Right atrium auricular region (tissue), 2 donors: Measurements from ENCODE around the gene GPHA2. TPM values are rescaled to one million over a fixed set of nuclear protein-coding genes. Genes with fewer than 3 reads are reported as not detected.

ENCODE experiments used
- DNase-seq: peaks from one replicate; pipeline ENCODE4 v3.0.0-alpha.2; 2019; ENCODE audit warnings: low spot score
- H3K27ac ChIP-seq, 2 donors: fragments of 200-600 bp; sonication (generic); 1 replicate in 1 of 2; 2 replicates in 1 of 2; pipeline ENCODE4 v1.5.1; 2016 to 2019
- H3K27me3 ChIP-seq, 2 donors: fragments of 200-600 bp; sonication (generic); one replicate each; pipeline versions ENCODE4 v1.5.1 to v1.6.0; 2017 to 2019
- H3K36me3 ChIP-seq: fragments of 200-600 bp; sonication (generic); one replicate; pipeline ENCODE4 v1.5.1; 2016
- H3K4me1 ChIP-seq, 2 donors: fragments of 200-600 bp; sonication (generic); one replicate each; pipeline versions ENCODE4 v1.5.1 to v1.6.0; 2017 to 2019
- H3K4me3 ChIP-seq, 2 donors: fragments of 200-600 bp; sonication (generic); 1 replicate in 1 of 2; 2 replicates in 1 of 2; pipeline ENCODE4 v1.5.1; 2017 to 2019; ENCODE audit warnings: mild to moderate bottlenecking in 1 of 2, moderate library complexity in 1 of 2
- H3K9me3 ChIP-seq, 2 donors: fragments of 200-600 bp; sonication (generic); one replicate each; pipeline ENCODE4 v1.5.1; 2019
- CTCF ChIP-seq, 2 donors: fragments of 200-600 bp; sonication (generic); IDR thresholded peaks; one replicate each; pipeline ENCODE4 v1.5.1; 2019; ENCODE audit warnings: antibody characterized with exemption in 2 of 2
- total RNA-seq, 2 donors: library from RNA; depleted of rRNA; stranded (reverse); fragments of >200 nt; gene quantifications; one replicate each; pipeline ENCODE4 v1.1.0, GENCODE V29; 2016

The GPHA2 gene
- total RNA-seq, 2 donors from 2014 or later, result not detected

DNA sequence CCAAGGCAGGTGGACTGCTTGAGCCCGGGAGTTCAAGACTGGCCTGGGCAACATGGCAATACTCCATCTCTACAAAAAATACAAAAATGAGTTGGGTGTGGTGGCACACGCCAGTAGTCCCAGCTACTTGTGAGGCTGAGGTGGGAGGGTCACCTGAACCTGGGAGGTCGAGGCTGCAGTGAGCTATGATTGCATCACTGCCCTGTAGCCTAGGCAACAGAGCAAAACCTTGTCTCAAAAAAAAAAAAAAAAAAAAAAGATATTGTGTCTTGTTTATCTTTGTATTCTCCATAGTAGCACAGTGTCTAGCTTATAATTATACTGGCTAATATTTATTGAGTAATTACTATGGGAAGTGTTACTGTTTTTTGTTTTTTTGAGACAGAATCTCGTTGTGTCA is 15.8 kb upstream of the GPHA2 start:
- H3K27me3 ChIP-seq, result no peaks in the 10 kb centered on the region
- H3K4me3 ChIP-seq, result no peak overlapping the region
- no peaks in the 10 kb centered on the region for H3K9me3 ChIP-seq
- no peaks in the 10 kb centered on the region for H3K4me1 ChIP-seq
- no peak overlapping the region for H3K27ac ChIP-seq
- DNase-seq, result no peak
- no peaks in the 10 kb centered on the region for H3K36me3 ChIP-seq
- TF ChIP-seq CTCF (IDR thresholded peaks at IDR 0.05), result no peak

- no peaks in the 10 kb centered on the region for H3K9me3 ChIP-seq
- no peak for DNase-seq
- H3K36me3 ChIP-seq, result no peaks in the 10 kb centered on the region
- H3K4me3 ChIP-seq, result no peak overlapping the region
- no peak overlapping the region for H3K27ac ChIP-seq
- no peak for TF ChIP-seq CTCF (IDR thresholded peaks at IDR 0.05)
- H3K27me3 ChIP-seq, result no peaks in the 10 kb centered on the region
- H3K4me1 ChIP-seq, result no peaks in the 10 kb centered on the region
These were observed 11.6 kb upstream of the GPHA2 start for GRCh38 chr11:64947208-64947814.

GRCh38 chr11:64936539-64936938 is 846 bp upstream of the GPHA2 start:
- peaks cover 29% of the 10 kb centered on the region for H3K36me3 ChIP-seq
- no peak for DNase-seq
- H3K9me3 ChIP-seq, result no peaks in the 10 kb centered on the region
- H3K4me1 ChIP-seq, result no peaks in the 10 kb centered on the region
- no peaks in the 10 kb centered on the region for H3K27me3 ChIP-seq
- no peak overlapping the region for H3K27ac ChIP-seq
- no peak overlapping the region for H3K4me3 ChIP-seq
- TF ChIP-seq CTCF (IDR thresholded peaks at IDR 0.05), result no peak

DNA sequence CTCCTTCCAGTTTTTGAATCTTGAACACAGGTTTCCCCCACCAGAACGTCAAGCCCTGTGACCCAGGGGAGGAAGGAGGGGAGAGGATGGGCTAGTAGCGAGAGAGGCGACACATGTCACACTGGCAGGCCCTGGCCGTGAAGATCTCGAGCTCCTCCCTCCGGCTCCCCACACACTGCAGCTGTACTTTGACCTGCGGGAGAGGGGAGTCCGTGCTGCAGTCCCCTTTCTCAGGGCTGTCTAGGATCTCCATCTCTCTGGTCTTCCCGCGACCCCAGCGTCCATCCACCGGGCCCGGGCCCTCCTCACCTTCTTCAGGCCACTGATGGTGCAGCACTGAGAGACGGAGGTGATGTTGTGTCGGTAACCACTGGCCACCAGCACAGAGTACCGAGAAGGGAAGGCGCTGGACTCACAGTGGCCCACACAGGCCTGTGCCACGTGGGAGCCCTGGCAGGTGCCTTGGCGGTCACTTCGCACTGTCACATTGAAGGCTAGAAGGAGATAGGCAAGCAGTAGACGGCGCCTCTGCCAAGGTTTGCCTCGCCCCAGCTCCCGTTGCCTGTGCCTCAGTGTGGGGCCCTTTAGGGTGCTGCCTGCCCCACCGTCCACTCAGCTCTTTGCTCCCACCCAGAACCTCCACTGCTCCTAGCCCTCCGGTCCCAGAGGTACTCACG is 873 bp downstream of the GPHA2 start:
- Histone ChIP-seq H3K36me3 (peaks cover 46% of the 10 kb centered on the region), H3K27me3 (no peaks in the 10 kb centered on the region), H3K27ac (no peak overlapping the region), H3K4me3 (no peak overlapping the region), H3K9me3 (no peaks in the 10 kb centered on the region), H3K4me1 (no peaks in the 10 kb centered on the region)
- no peak for DNase-seq
- TF ChIP-seq CTCF (IDR thresholded peaks at IDR 0.05), result no peak

GRCh38 chr11:64933935-64934681 is 1.6 kb downstream of the GPHA2 start:
- Histone ChIP-seq H3K9me3 (no peaks in the 10 kb centered on the region), H3K36me3 (peaks cover 53% of the 10 kb centered on the region), H3K4me1 (no peaks in the 10 kb centered on the region), H3K4me3 (no peak overlapping the region), H3K27ac (no peak overlapping the region), H3K27me3 (no peaks in the 10 kb centered on the region)
- no peak for DNase-seq
- TF ChIP-seq CTCF (IDR thresholded peaks at IDR 0.05), result no peak
